ENCODE data around the gene PTPRZ1.

DNA sequence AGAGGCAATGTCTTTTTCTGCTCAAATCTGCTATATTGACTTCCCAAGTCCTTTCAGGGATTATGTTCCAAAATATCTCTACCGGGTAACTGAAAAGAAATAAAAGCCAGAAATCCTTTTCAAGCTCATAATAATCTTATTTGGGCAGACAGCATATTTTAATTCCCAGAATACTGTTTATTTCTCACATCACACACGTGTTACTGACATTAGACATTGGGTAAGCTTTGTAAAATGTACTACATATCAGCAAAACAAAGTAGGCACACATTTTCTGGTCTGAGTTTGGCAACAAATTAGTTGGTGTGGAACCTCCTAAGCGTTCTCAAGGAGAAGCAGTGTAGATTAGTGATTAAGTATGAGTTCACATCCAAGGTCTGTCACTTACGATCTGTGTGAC is 10.4 kb upstream of the PTPRZ1 start:
- TF ChIP-seq, protein P1, sequence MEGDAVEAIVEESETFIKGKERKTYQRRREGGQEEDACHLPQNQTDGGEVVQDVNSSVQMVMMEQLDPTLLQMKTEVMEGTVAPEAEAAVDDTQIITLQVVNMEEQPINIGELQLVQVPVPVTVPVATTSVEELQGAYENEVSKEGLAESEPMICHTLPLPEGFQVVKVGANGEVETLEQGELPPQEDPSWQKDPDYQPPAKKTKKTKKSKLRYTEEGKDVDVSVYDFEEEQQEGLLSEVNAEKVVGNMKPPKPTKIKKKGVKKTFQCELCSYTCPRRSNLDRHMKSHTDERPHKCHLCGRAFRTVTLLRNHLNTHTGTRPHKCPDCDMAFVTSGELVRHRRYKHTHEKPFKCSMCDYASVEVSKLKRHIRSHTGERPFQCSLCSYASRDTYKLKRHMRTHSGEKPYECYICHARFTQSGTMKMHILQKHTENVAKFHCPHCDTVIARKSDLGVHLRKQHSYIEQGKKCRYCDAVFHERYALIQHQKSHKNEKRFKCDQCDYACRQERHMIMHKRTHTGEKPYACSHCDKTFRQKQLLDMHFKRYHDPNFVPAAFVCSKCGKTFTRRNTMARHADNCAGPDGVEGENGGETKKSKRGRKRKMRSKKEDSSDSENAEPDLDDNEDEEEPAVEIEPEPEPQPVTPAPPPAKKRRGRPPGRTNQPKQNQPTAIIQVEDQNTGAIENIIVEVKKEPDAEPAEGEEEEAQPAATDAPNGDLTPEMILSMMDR (conservative IDR thresholded peaks at IDR 0.05 in 1 of 2, IDR thresholded peaks at IDR 0.05 in 1 of 2; ENCODE audit: extremely low read depth in 1 of 2, insufficient read depth in 1 of 2, low read depth in 1 of 2, low read length in 2 of 2), result no peak
- TF ChIP-seq EZH2 (IDR thresholded peaks at IDR 0.05; ENCODE audit: borderline replicate concordance, low read length), result no peak

Measured in mammary epithelial cell (primary cell).